ENCODE results near the gene UVSSA. TPM values are rescaled to one million over a fixed set of nuclear protein-coding genes. Genes with fewer than 3 reads are reported as not detected.

Gene UVSSA
- total and polyA plus RNA-seq, 8 donors, result 12.8 to 36.6 (median 18.8) TPM

DNA sequence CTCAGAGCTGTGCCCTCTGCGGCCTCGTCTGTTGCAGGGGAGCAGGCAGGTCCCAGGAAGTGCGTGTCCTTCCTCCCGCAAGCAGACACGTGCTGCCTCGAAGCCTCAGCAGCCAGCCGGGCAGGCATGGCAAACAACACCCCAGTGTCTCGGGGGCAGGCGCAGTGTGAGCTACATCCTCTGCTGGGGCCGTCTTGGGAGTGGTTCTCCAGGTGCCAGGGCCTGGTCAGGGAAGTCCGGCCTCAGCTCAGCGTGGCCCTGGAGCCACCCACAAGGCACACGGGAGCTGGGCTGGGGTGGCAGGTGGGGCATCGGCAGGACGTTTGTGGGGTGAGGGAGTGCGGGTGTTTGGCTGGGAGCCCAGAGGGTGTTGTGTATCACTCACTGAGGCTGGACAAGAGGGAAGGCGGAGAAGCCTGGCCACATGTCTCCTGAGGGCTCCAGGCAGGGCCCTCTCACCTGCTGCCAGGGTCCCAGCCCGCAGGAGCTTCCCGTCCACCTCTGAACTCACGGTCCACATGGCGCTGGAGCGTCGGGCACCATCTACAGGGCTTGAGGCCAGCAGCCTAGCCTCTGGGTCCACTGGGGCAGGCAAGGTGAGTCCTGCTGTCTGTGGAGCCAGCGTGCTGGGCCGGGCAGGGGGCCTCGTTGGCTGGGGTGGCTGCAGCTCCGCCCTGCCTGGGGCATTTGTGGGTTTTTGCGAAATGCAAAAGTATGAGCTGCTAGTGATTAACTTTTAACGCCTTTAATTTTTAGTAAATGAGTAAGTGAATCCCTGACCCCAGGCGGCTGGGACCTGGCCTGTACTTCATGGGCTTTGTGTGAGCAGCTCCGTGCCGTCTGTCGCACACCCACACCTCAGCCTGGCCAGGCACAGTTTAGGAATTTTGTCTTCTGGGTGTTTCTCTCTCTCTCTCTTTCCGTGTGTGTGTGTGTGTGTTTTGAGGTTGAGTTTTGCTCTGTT, 17.3 kb upstream of the UVSSA start:
- DNase-seq (peak in 1 of 4 donors; percentile 71), ATAC-seq (peak; percentile 6)
- Histone ChIP-seq H3K4me3 (no peak overlapping the region), H3K27ac (peak overlapping the region in 1 of 2 donors; percentile 5), H3K27me3 (no peaks in the 10 kb centered on the region), H3K4me1 (no peaks in the 10 kb centered on the region), H3K9me3 (no peaks in the 10 kb centered on the region), H3K36me3 (peaks cover 0 to 92% of the 10 kb centered on the region in 2 donors)
- intact Hi-C loops (cut with DNase I), result no loop called here
- TF ChIP-seq, protein P1, sequence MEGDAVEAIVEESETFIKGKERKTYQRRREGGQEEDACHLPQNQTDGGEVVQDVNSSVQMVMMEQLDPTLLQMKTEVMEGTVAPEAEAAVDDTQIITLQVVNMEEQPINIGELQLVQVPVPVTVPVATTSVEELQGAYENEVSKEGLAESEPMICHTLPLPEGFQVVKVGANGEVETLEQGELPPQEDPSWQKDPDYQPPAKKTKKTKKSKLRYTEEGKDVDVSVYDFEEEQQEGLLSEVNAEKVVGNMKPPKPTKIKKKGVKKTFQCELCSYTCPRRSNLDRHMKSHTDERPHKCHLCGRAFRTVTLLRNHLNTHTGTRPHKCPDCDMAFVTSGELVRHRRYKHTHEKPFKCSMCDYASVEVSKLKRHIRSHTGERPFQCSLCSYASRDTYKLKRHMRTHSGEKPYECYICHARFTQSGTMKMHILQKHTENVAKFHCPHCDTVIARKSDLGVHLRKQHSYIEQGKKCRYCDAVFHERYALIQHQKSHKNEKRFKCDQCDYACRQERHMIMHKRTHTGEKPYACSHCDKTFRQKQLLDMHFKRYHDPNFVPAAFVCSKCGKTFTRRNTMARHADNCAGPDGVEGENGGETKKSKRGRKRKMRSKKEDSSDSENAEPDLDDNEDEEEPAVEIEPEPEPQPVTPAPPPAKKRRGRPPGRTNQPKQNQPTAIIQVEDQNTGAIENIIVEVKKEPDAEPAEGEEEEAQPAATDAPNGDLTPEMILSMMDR (IDR thresholded peaks at IDR 0.05), result no peak

DNA sequence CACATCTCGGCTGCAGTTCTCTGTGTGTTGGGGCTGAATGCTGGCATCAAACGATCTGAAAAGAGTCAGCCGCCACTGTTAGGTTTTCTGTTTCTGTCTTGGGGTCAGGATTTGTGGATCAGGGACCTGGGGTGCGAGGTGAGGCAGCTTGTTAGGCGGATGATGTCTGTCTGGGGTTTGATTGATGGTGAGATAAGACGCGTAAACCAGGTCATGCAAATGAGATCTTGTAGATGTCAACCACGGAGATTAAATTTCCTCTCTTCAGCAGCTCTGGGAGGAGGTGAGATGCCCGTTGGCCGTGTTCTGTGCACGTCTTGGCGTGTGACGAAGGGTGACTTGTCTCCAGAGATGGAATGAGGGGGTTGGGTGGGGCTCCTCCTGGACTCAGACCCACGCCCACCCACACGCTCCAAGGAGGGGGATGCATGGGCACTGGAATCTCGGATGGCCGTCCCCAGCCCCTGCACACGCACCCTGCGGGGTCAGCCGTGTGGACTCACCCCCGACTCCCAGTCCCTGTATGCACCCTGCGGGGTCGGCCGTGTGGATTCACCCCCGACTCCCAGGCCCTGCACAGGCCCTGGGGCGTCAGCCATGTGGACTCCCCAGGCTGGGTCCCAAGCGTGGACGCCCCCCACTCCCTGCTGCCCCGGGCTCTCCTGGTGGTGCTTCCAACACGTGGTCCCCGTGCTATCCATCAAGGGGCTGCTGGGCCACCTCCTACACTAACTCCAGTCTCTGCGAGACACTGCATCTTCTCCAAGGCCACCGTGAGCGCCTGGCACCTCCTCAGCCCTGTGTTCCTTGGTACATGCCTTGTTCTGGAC, 16.0 kb upstream of the UVSSA start:
- intact Hi-C loops (cut with DNase I), result no loop called here
- H3K27ac ChIP-seq, result no peak overlapping the region
- peaks cover 0 to 1% of the 10 kb centered on the region in 2 donors for H3K9me3 ChIP-seq
- H3K27me3 ChIP-seq, result no peaks in the 10 kb centered on the region
- TF ChIP-seq, protein P1 (IDR thresholded peaks at IDR 0.05), result no peak
- DNase-seq (peak in 1 of 4 donors; percentile 59), ATAC-seq (no peak)
- no peaks in the 10 kb centered on the region for H3K4me1 ChIP-seq
- H3K4me3 ChIP-seq, result no peak overlapping the region
- peaks cover 0 to 85% of the 10 kb centered on the region in 2 donors for H3K36me3 ChIP-seq

DNA sequence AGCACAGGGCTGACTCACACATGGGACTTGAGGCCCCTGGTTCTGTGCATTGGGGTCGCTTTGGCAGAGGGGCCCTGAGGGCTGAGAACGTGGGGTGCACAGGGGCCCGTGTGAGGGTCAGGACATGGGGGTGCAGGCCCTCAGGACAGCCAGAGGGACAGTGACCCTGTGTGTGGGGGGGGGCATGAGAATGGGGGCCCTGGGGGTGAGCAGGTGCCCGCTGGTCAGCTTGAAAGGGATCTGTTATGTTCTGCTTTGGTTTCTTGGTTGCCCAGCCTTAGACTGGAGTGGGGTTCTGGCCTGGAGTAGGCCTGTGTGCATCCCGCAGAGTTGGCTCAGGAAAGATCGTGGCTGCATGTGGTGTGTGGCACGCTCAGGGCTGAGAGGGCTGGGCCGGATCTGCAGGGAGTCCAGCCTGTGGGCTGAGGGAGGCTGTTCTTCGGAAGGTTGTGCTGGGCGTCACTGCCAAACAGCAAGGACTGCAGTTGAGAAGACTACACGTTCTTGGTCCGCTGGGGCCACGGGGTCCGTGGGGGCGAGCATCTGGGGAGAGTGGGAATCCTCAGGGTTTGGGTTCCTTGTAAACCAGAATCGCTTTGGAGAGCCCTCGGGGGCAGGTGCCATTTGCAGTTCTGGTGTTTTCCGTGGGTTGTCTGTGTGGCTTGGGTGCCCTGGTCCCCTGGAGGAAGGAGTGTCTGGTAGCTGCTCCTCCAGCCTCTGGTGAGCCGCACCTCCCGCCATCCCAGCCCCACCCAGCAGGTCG, 15.2 kb upstream of the UVSSA start:
- H3K9me3 ChIP-seq, result peaks cover 0 to 9% of the 10 kb centered on the region in 2 donors
- H3K4me3 ChIP-seq, result no peak overlapping the region
- H3K4me1 ChIP-seq, result no peaks in the 10 kb centered on the region
- no peak for ATAC-seq
- peak in 1 of 4 donors; percentile 64 for DNase-seq
- intact Hi-C loops (cut with DNase I), result no loop called here
- no peak overlapping the region for H3K27ac ChIP-seq
- H3K36me3 ChIP-seq, result peaks cover 0 to 81% of the 10 kb centered on the region in 2 donors
- no peaks in the 10 kb centered on the region for H3K27me3 ChIP-seq
- TF ChIP-seq, protein P1 (IDR thresholded peaks at IDR 0.05), result no peak

DNA sequence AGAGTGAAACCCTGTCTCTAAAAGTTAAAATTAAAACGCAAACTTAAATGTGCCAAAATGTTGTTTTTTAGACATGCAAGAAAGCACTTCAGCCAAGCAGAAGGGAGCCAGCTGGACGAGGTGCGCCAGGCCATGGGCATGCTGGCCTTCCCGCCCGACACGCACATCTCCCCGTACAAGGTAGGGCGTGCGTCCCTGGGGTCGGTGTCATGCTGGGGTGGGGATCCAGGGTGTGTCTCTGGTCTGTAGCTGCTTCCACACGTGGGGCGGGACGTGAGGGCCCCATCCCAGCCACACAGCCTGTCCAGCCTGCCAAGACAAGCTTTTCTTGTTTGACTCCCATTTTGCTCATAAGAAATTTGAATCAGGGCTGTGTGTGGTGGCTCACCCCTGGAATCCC, 14.3 kb upstream of the UVSSA start:
- TF ChIP-seq, protein P1 (IDR thresholded peaks at IDR 0.05), result no peak
- no peaks in the 10 kb centered on the region for H3K4me1 ChIP-seq
- H3K27ac ChIP-seq, result no peak overlapping the region
- H3K27me3 ChIP-seq, result no peaks in the 10 kb centered on the region
- DNase-seq (peak in 1 of 4 donors; percentile 67), ATAC-seq (no peak)
- H3K36me3 ChIP-seq, result peaks cover 0 to 81% of the 10 kb centered on the region in 2 donors
- intact Hi-C loops (cut with DNase I), result no loop called here
- no peak overlapping the region for H3K4me3 ChIP-seq
- peaks cover 0 to 9% of the 10 kb centered on the region in 2 donors for H3K9me3 ChIP-seq

Measured in left lung (tissue), 10 donors.